CD14-positive monocyte (primary cell): ENCODE results near the gene AGAP1. TPM values are rescaled to one million over a fixed set of nuclear protein-coding genes. Genes with fewer than 3 reads are reported as not detected.

Experiments
- DNase-seq, 3 donors: peaks; one replicate each; pipeline ENCODE4 v3.0.0-alpha.2; 2011 to 2022
- H2AFZ ChIP-seq: 2 replicates; pipeline ENCODE4 v1.6.0; 2012; ENCODE audit warnings: mild to moderate bottlenecking, low read depth, low read length, inconsistent platforms; ENCODE audit not compliant: insufficient read depth, poor library complexity, severe bottlenecking
- H3K27ac ChIP-seq, 2 donors: 1 replicate in 1 of 2; 2 replicates in 1 of 2; pipeline ENCODE4 v1.5.1; 2012 to 2013; ENCODE audit warnings: low read length in 2 of 2, control low read depth in 1 of 2, inconsistent platforms in 1 of 2, low read depth in 1 of 2, mild to moderate bottlenecking in 1 of 2
- H3K27me3 ChIP-seq, 2 donors: one replicate each; pipeline versions ENCODE4 v1.6.0 to v1.6.1; 2011 to 2013; ENCODE audit warnings: low read length in 2 of 2; ENCODE audit not compliant: control insufficient read depth in 2 of 2, insufficient read depth in 2 of 2
- H3K36me3 ChIP-seq, 2 donors: replicated peaks in 1 of 2; 1 replicate in 1 of 2; 2 replicates in 1 of 2; pipeline versions ENCODE4 v1.5.1 to v1.6.1; 2012 to 2013; ENCODE audit warnings: low read length in 2 of 2, control low read depth in 1 of 2, inconsistent platforms in 1 of 2, mild to moderate bottlenecking in 1 of 2; ENCODE audit not compliant: insufficient read depth in 2 of 2, control insufficient read depth in 1 of 2
- H3K4me1 ChIP-seq, 2 donors: 1 replicate in 1 of 2; 2 replicates in 1 of 2; pipeline versions ENCODE4 v1.5.1 to v1.6.1; 2012 to 2013; ENCODE audit warnings: low read length in 2 of 2, control low read depth in 1 of 2, inconsistent platforms in 1 of 2, mild to moderate bottlenecking in 1 of 2, moderate library complexity in 1 of 2; ENCODE audit not compliant: insufficient read depth in 2 of 2, control insufficient read depth in 1 of 2
- H3K4me2 ChIP-seq: replicated peaks from 2 replicates; pipeline ENCODE3; 2012; ENCODE audit warnings: low read length, moderate library complexity, mild to moderate bottlenecking; ENCODE audit not compliant: poor library complexity, severe bottlenecking; ENCODE audit errors: extremely low read depth
- H3K4me3 ChIP-seq, 3 experiments: fragments of 200-600 bp in 1 of 3; sonication (generic) in 1 of 3; replicated peaks in 1 of 3; 1 replicate in 2 of 3; 2 replicates in 1 of 3; pipeline ENCODE4 v1.5.1; 2011 to 2013; ENCODE audit warnings: low read length in 3 of 3, mild to moderate bottlenecking in 3 of 3, control low read depth in 2 of 3, low read depth in 2 of 3, inconsistent platforms in 1 of 3, moderate library complexity in 1 of 3
- H3K79me2 ChIP-seq: 2 replicates; pipeline ENCODE4 v1.6.0; 2012; ENCODE audit warnings: mild to moderate bottlenecking, control low read depth, inconsistent platforms, low read length, moderate library complexity; ENCODE audit not compliant: insufficient read depth
- H3K9ac ChIP-seq: 2 replicates; pipeline ENCODE4 v1.6.0; 2017; ENCODE audit warnings: low read length, mild to moderate bottlenecking; ENCODE audit not compliant: insufficient read depth, poor library complexity, severe bottlenecking
- H3K9me3 ChIP-seq, 2 donors: replicated peaks in 1 of 2; 1 replicate in 1 of 2; 2 replicates in 1 of 2; pipeline versions ENCODE4 v1.5.1 to v1.6.1; 2012 to 2013; ENCODE audit warnings: low read length in 2 of 2, control low read depth in 1 of 2; ENCODE audit not compliant: control insufficient read depth in 1 of 2, insufficient read depth in 1 of 2
- H4K20me1 ChIP-seq: 2 replicates; pipeline ENCODE4 v1.6.0; 2012; ENCODE audit warnings: mild to moderate bottlenecking, low read length, control low read depth, moderate library complexity; ENCODE audit not compliant: insufficient read depth
- H3K27ac Mint-ChIP-seq, 7 donors: one replicate each; pipeline ENCODE4 v1.8.0; 2020; ENCODE audit warnings: mild to moderate bottlenecking in 7 of 7, mixed read lengths in 7 of 7, moderate library complexity in 6 of 7, inconsistent platforms in 2 of 7
- H3K27me3 Mint-ChIP-seq, 3 donors: one replicate each; pipeline ENCODE4 v1.8.0; 2021 to 2022; ENCODE audit warnings: low read depth in 3 of 3, mild to moderate bottlenecking in 3 of 3, mixed read lengths in 3 of 3, moderate library complexity in 3 of 3, inconsistent platforms in 1 of 3
- H3K36me3 Mint-ChIP-seq, 2 donors: one replicate each; pipeline ENCODE4 v1.8.0; 2020; ENCODE audit warnings: mixed read lengths in 2 of 2, inconsistent platforms in 1 of 2, mild to moderate bottlenecking in 1 of 2
- H3K4me1 Mint-ChIP-seq: one replicate; pipeline ENCODE4 v1.8.0; 2020; ENCODE audit warnings: mild to moderate bottlenecking, mixed read lengths
- H3K4me3 Mint-ChIP-seq, 2 donors: one replicate each; pipeline ENCODE4 v1.8.0; 2020; ENCODE audit warnings: mild to moderate bottlenecking in 2 of 2, mixed read lengths in 2 of 2, moderate library complexity in 1 of 2
- H3K9me3 Mint-ChIP-seq, 7 donors: one replicate each; pipeline ENCODE4 v1.8.0; 2020 to 2022; ENCODE audit warnings: mixed read lengths in 7 of 7, mild to moderate bottlenecking in 6 of 7, moderate library complexity in 6 of 7, inconsistent platforms in 2 of 7
- WGBS: methylation state at CpG from one replicate; pipeline ENCODE4 v1.1.5; 2013; ENCODE audit warnings: missing lambda C conversion rate; ENCODE audit not compliant: insufficient coverage; 5-methylcytosine and 5-hydroxymethylcytosine counted together
- intact Hi-C, 2 donors: fragments of 100-400 bp; cut with micrococcal nuclease; formaldehyde crosslinking; loops; one replicate each; pipeline versions ENCODE4 v1.15.0 to v1.15.1; 2023
- polyA plus RNA-seq, 3 donors: library from polyadenylated mRNA; depleted of rRNA in 1 of 3; unstranded in 2 of 3; stranded (reverse) in 1 of 3; fragments of 300-500 nt in 2 of 3; fragments of >200 nt in 1 of 3; fragmentation: Illumina TruSeq in 2 of 3; gene quantifications; 1 replicate in 2 of 3; 2 replicates in 1 of 3; pipeline ENCODE4 v1.2.3, GENCODE V29; 2012 to 2021
- TF ChIP-seq, protein P1 (sequence below): fragments of 200-600 bp; IDR thresholded peaks from one replicate; pipeline ENCODE4 v1.8.0; 2022; ENCODE audit warnings: antibody characterized with exemption, mild to moderate bottlenecking

Gene AGAP1
- polyA plus RNA-seq, 3 donors = 0.12 TPM; not detected in 2

GRCh38 chr2:236159778-236160170 is 665.9 kb downstream of the AGAP1 start:
- DNase-seq = no peak
- Histone ChIP-seq H3K4me1 (no peaks in the 10 kb centered on the region), H3K4me3 (no peak overlapping the region), H4K20me1 (no peaks in the 10 kb centered on the region), H3K79me2 (no peaks in the 10 kb centered on the region), H3K4me2 (no peak overlapping the region), H3K9ac (no peak overlapping the region), H3K36me3 (no peaks in the 10 kb centered on the region), H2AFZ (no peak overlapping the region), H3K27me3 (peaks cover 21 to 73% of the 10 kb centered on the region in 2 donors), H3K9me3 (peaks cover 4 to 10% of the 10 kb centered on the region in 2 donors), H3K27ac (no peak overlapping the region)
- intact Hi-C loops = no loop called here
- no peaks in the 10 kb centered on the region for H3K36me3 Mint-ChIP-seq
- peaks cover 63 to 78% (median 69%) of the 10 kb centered on the region in 3 donors for H3K27me3 Mint-ChIP-seq
- H3K27ac Mint-ChIP-seq = no peak overlapping the region
- H3K9me3 Mint-ChIP-seq = peaks cover 0 to 16% (median 2%) of the 10 kb centered on the region in 7 donors
- TF ChIP-seq, protein P1, sequence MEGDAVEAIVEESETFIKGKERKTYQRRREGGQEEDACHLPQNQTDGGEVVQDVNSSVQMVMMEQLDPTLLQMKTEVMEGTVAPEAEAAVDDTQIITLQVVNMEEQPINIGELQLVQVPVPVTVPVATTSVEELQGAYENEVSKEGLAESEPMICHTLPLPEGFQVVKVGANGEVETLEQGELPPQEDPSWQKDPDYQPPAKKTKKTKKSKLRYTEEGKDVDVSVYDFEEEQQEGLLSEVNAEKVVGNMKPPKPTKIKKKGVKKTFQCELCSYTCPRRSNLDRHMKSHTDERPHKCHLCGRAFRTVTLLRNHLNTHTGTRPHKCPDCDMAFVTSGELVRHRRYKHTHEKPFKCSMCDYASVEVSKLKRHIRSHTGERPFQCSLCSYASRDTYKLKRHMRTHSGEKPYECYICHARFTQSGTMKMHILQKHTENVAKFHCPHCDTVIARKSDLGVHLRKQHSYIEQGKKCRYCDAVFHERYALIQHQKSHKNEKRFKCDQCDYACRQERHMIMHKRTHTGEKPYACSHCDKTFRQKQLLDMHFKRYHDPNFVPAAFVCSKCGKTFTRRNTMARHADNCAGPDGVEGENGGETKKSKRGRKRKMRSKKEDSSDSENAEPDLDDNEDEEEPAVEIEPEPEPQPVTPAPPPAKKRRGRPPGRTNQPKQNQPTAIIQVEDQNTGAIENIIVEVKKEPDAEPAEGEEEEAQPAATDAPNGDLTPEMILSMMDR = no peak
- WGBS = 12% methylated on average over 30 of the region's 33 CpGs
- peak overlapping the region in 1 of 2 donors; percentile 55 for H3K4me3 Mint-ChIP-seq
- H3K4me1 Mint-ChIP-seq = no peaks in the 10 kb centered on the region

GRCh38 chr2:236160366-236161081 is 666.7 kb downstream of the AGAP1 start:
- WGBS = 28% methylated on average over 17 of the region's 22 CpGs
- H3K4me3 ChIP-seq = no peak overlapping the region
- no peak overlapping the region for H2AFZ ChIP-seq
- no peak overlapping the region for H3K27ac ChIP-seq
- H3K4me1 ChIP-seq = no peaks in the 10 kb centered on the region
- no peaks in the 10 kb centered on the region for H3K36me3 ChIP-seq
- H3K9me3 ChIP-seq = peaks cover 4 to 14% of the 10 kb centered on the region in 2 donors
- intact Hi-C loops = no loop called here
- no peak overlapping the region for H3K9ac ChIP-seq
- Mint-ChIP-seq H3K4me3 (peak overlapping the region in 1 of 2 donors; percentile 55), H3K27ac (no peak overlapping the region), H3K36me3 (no peaks in the 10 kb centered on the region), H3K4me1 (no peaks in the 10 kb centered on the region), H3K27me3 (peaks cover 71 to 85% (median 72%) of the 10 kb centered on the region in 3 donors), H3K9me3 (peaks cover 0 to 20% (median 3%) of the 10 kb centered on the region in 7 donors)
- peaks cover 29 to 80% of the 10 kb centered on the region in 2 donors for H3K27me3 ChIP-seq
- no peak overlapping the region for H3K4me2 ChIP-seq
- no peaks in the 10 kb centered on the region for H4K20me1 ChIP-seq
- DNase-seq = no peak
- H3K79me2 ChIP-seq = no peaks in the 10 kb centered on the region
- TF ChIP-seq, protein P1 = no peak
